ENCODE data around the gene TBC1D21. TPM values are rescaled to one million over a fixed set of nuclear protein-coding genes. Genes with fewer than 3 reads are reported as not detected.

TBC1D21 gene
- total RNA-seq, 6 experiments from 2014 or later, result not detected

GRCh38 chr15:73869216-73869995 is 4.0 kb upstream of the TBC1D21 start:
- Histone ChIP-seq H3K27ac (no peak overlapping the region), H3K4me3 (no peak overlapping the region), H3K36me3 (no peaks in the 10 kb centered on the region), H3K9me3 (no peaks in the 10 kb centered on the region), H3K27me3 (no peaks in the 10 kb centered on the region), H3K4me1 (no peaks in the 10 kb centered on the region)
- TF ChIP-seq CTCF (IDR thresholded peaks at IDR 0.05) (no peak), POLR2A (IDR thresholded peaks at IDR 0.05) (no peak)
- peak in 1 of 3 donors; percentile 31 for DNase-seq
- ATAC-seq, result no peak
- WGBS (ENCODE audit: insufficient coverage, low coverage, low lambda C conversion rate, missing lambda C conversion rate), result 41% methylated on average over 2 of the region's 6 CpGs
- intact Hi-C loops (cut with DNase I), result no loop called here

GRCh38 chr15:73870700-73871408 is 2.5 kb upstream of the TBC1D21 start:
- intact Hi-C loops (cut with DNase I), result no loop called here
- no peaks in the 10 kb centered on the region for H3K36me3 ChIP-seq
- WGBS (ENCODE audit: insufficient coverage, low coverage, low lambda C conversion rate, missing lambda C conversion rate), result 37% methylated on average over 12 of the region's 17 CpGs
- H3K4me1 ChIP-seq, result no peaks in the 10 kb centered on the region
- no peak for TF ChIP-seq CTCF (IDR thresholded peaks at IDR 0.05)
- no peak for TF ChIP-seq POLR2A (IDR thresholded peaks at IDR 0.05)
- ATAC-seq, result peak; percentile 70 to 86 (median 72)
- H3K27me3 ChIP-seq, result no peaks in the 10 kb centered on the region
- DNase-seq, result peak in 2 of 3 donors; percentile 51 to 74
- no peak overlapping the region for H3K4me3 ChIP-seq
- H3K9me3 ChIP-seq, result no peaks in the 10 kb centered on the region
- H3K27ac ChIP-seq, result no peak overlapping the region

DNA sequence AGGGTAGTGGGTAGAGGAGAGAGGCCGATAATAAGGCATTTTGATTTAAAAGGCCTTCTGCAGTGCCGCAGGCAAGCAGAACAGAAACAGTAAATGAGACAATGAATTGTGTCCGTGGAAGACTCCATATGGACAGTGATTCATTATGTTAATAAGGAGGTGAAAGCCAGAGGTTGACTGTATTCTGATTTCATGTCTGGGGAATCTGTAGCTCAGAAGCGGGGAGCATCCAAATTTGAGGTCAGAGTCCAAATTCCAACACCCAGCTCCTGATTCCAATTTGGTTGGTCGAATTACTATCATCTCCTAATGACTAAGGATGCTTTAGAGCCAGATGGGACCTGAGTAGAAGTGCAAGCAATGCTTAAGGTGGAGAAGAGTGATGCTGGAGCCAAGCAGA is 1.0 kb upstream of the TBC1D21 start:
- 57% methylated on average over 5 of the region's 5 CpGs for WGBS (ENCODE audit: insufficient coverage, low coverage, low lambda C conversion rate, missing lambda C conversion rate)
- DNase-seq, result peak in 1 of 3 donors; percentile 3
- no peaks in the 10 kb centered on the region for H3K4me1 ChIP-seq
- no peak overlapping the region for H3K27ac ChIP-seq
- TF ChIP-seq CTCF (IDR thresholded peaks at IDR 0.05) (no peak), POLR2A (IDR thresholded peaks at IDR 0.05) (no peak)
- H3K27me3 ChIP-seq, result no peaks in the 10 kb centered on the region
- no peak for ATAC-seq
- intact Hi-C loops (cut with DNase I), result no loop called here
- H3K4me3 ChIP-seq, result no peak overlapping the region
- H3K9me3 ChIP-seq, result no peaks in the 10 kb centered on the region
- no peaks in the 10 kb centered on the region for H3K36me3 ChIP-seq

- TF ChIP-seq CTCF (IDR thresholded peaks at IDR 0.05) (peak; percentile 55 to 77 (median 64)), POLR2A (IDR thresholded peaks at IDR 0.05) (no peak)
- Histone ChIP-seq H3K27ac (no peak overlapping the region), H3K4me1 (no peaks in the 10 kb centered on the region), H3K27me3 (no peaks in the 10 kb centered on the region), H3K4me3 (no peak overlapping the region), H3K36me3 (no peaks in the 10 kb centered on the region), H3K9me3 (no peaks in the 10 kb centered on the region)
- intact Hi-C loops (cut with DNase I), result no loop called here
- ATAC-seq (peak in 3 of 4 donors; percentile 29 to 66 (median 47)), DNase-seq (peak in 1 of 3 donors; percentile 46)
- WGBS (ENCODE audit: insufficient coverage, low coverage, low lambda C conversion rate, missing lambda C conversion rate), result 14% methylated on average over 5 of the region's 6 CpGs
Measured at GRCh38 chr15:73873889-73874511, 636 bp downstream of the TBC1D21 start.

Measured in right lobe of liver (tissue), 6 donors.